ENCODE data around the gene PGS1. TPM values are rescaled to one million over a fixed set of nuclear protein-coding genes. Genes with fewer than 3 reads are reported as not detected.

Gene PGS1
- polyA plus RNA-seq, 2 donors: 13.9 to 14.2 TPM

- no peaks in the 10 kb centered on the region for H3K27me3 ChIP-seq (ENCODE audit: control insufficient read depth in 1 of 2, insufficient read depth in 2 of 2, low read length in 2 of 2)
- H3K9me3 ChIP-seq (ENCODE audit: control insufficient read depth in 2 of 2, insufficient read depth in 1 of 2, low read depth in 1 of 2, low read length in 1 of 2): no peaks in the 10 kb centered on the region
- no peak overlapping the region for H3K27ac ChIP-seq (ENCODE audit: low read depth in 2 of 2, low read length in 1 of 2)
- peaks cover 4 to 27% of the 10 kb centered on the region in 2 donors for H3K4me1 ChIP-seq (ENCODE audit: control insufficient read depth in 2 of 2, insufficient read depth in 2 of 2, low read length in 1 of 2)
- 83 to 84% methylated on average over 13 of the region's 13 CpGs for WGBS, 2 donors
- no peaks in the 10 kb centered on the region for H3K36me3 ChIP-seq (ENCODE audit: control insufficient read depth in 2 of 2, insufficient read depth in 2 of 2, low read length in 1 of 2)
- no peak overlapping the region for H3K4me3 ChIP-seq (ENCODE audit: low read depth in 1 of 2, low read length in 2 of 2)
These were observed 31.7 kb upstream of the PGS1 start for GRCh38 chr17:78346605-78347250.

DNA sequence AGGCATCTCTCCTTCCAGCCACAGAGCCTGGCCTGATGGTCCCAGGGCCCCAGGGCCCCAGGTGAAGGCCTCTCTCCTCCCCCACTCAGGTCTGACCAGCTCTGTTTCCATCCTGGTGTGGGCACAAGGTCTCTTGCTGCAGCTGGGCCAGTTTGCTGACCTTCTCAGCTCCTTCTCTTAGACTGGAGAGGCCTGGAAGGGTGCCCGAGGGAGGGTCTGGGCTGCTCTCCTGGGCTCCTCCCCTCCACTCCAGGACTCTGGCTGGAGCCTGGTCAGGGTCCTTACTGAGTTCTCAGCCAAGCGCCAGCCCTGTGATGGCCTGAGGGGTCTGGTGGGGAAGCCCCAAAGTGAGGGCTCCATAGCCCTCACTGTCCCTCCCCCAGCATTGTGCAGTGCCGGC, 31.0 kb upstream of the PGS1 start:
- Histone ChIP-seq H3K36me3 (ENCODE audit: control insufficient read depth in 2 of 2, insufficient read depth in 2 of 2, low read length in 1 of 2) (no peaks in the 10 kb centered on the region), H3K9me3 (ENCODE audit: control insufficient read depth in 2 of 2, insufficient read depth in 1 of 2, low read depth in 1 of 2, low read length in 1 of 2) (no peaks in the 10 kb centered on the region), H3K27me3 (ENCODE audit: control insufficient read depth in 1 of 2, insufficient read depth in 2 of 2, low read length in 2 of 2) (no peaks in the 10 kb centered on the region), H3K4me1 (ENCODE audit: control insufficient read depth in 2 of 2, insufficient read depth in 2 of 2, low read length in 1 of 2) (peaks cover 4 to 29% of the 10 kb centered on the region in 2 donors), H3K4me3 (ENCODE audit: low read depth in 1 of 2, low read length in 2 of 2) (no peak overlapping the region), H3K27ac (ENCODE audit: low read depth in 2 of 2, low read length in 1 of 2) (no peak overlapping the region)
- 89 to 90% methylated on average over 3 of the region's 3 CpGs for WGBS, 2 donors

DNA sequence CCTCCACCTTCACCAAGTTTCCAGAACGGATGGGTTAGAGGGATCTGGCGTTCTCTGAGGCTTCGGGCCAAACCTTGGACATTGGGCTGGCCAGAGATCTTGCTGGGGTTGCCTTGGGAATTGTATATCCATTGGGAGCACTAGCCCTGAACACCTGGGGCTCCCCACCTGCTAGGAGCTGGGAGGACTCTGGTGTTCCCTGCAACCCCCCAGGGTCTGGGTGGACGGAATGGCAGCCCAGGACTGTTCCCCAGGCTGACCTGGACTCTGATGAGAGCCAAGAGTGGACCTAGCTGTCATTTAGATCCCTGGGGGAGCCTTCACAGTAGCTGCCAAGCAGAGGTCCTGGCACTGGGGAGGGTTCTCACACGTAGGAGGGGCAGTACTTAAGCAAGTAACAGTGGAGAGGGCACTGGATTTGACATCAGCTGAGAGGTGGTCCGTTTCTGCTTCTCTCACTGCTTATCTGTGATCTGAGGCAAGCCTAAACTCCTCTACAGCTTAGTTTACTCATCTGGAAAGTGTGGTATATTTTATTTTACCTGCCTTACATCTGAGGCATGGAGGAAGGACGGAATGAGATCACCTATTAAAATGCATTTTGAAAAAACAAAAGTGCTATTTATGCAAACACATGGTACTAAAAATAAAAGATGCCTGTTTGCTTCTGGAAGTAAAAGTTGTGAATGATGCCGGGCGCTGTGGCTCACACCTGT, 30.2 kb upstream of the PGS1 start:
- H3K4me1 ChIP-seq (ENCODE audit: control insufficient read depth in 2 of 2, insufficient read depth in 2 of 2, low read length in 1 of 2): peaks cover 4 to 26% of the 10 kb centered on the region in 2 donors

GRCh38 chr17:78349891-78350642, 28.4 kb upstream of the PGS1 start:
- Histone ChIP-seq H3K27ac (ENCODE audit: low read depth in 2 of 2, low read length in 1 of 2) (no peak overlapping the region), H3K4me1 (ENCODE audit: control insufficient read depth in 2 of 2, insufficient read depth in 2 of 2, low read length in 1 of 2) (peaks cover 4 to 18% of the 10 kb centered on the region in 2 donors), H3K4me3 (ENCODE audit: low read depth in 1 of 2, low read length in 2 of 2) (no peak overlapping the region), H3K36me3 (ENCODE audit: control insufficient read depth in 2 of 2, insufficient read depth in 2 of 2, low read length in 1 of 2) (no peaks in the 10 kb centered on the region), H3K9me3 (ENCODE audit: control insufficient read depth in 2 of 2, insufficient read depth in 1 of 2, low read depth in 1 of 2, low read length in 1 of 2) (no peaks in the 10 kb centered on the region), H3K27me3 (ENCODE audit: control insufficient read depth in 1 of 2, insufficient read depth in 2 of 2, low read length in 2 of 2) (no peaks in the 10 kb centered on the region)
- WGBS, 2 donors: 69 to 75% methylated on average over 4 of the region's 4 CpGs

More for the DNA sequence above, 30.2 kb upstream of the PGS1 start:
- Histone ChIP-seq H3K27me3 (ENCODE audit: control insufficient read depth in 1 of 2, insufficient read depth in 2 of 2, low read length in 2 of 2) (no peaks in the 10 kb centered on the region), H3K36me3 (ENCODE audit: control insufficient read depth in 2 of 2, insufficient read depth in 2 of 2, low read length in 1 of 2) (no peaks in the 10 kb centered on the region), H3K27ac (ENCODE audit: low read depth in 2 of 2, low read length in 1 of 2) (no peak overlapping the region), H3K9me3 (ENCODE audit: control insufficient read depth in 2 of 2, insufficient read depth in 1 of 2, low read depth in 1 of 2, low read length in 1 of 2) (no peaks in the 10 kb centered on the region), H3K4me3 (ENCODE audit: low read depth in 1 of 2, low read length in 2 of 2) (no peak overlapping the region)
- WGBS, 2 donors: 81 to 84% methylated on average over 9 of the region's 9 CpGs

DNA sequence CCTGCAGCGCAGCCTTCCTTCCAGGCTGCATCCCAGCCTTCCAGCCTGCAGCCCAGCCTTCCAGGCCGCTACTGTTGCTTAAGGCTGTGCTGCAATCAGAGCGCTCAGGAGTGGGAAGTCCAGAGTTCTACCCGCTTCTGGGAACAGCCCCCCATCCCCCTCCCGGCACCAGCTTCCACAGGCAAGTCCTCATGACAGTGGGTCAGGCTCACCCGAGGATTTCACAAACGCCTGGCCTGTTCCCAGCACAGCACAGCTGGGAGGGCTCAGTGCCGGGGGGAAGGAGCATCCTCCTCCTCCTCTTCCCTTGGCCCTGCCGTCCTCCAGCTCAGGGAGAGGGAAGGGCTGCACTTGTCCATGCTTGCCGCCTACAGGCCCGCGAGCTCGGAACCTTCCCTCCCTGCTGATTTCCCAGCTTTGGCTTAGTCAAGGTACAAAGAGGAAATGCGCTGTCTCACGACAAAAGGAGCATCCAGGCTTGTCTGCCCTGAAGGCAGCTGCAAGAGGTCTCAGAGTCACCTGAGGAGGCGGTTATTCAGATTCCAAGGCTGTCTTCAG, 26.9 kb upstream of the PGS1 start:
- whole genome bisulfite sequencing, 2 donors: 19 to 31% methylated on average over 15 to 16 of the region's 16 CpGs
- Histone ChIP-seq H3K4me1 (ENCODE audit: control insufficient read depth in 2 of 2, insufficient read depth in 2 of 2, low read length in 1 of 2) (peaks cover 4 to 22% of the 10 kb centered on the region in 2 donors), H3K4me3 (ENCODE audit: low read depth in 1 of 2, low read length in 2 of 2) (no peak overlapping the region), H3K36me3 (ENCODE audit: control insufficient read depth in 2 of 2, insufficient read depth in 2 of 2, low read length in 1 of 2) (no peaks in the 10 kb centered on the region), H3K27me3 (ENCODE audit: control insufficient read depth in 1 of 2, insufficient read depth in 2 of 2, low read length in 2 of 2) (no peaks in the 10 kb centered on the region), H3K27ac (ENCODE audit: low read depth in 2 of 2, low read length in 1 of 2) (peak overlapping the region; percentile 75 to 91), H3K9me3 (ENCODE audit: control insufficient read depth in 2 of 2, insufficient read depth in 1 of 2, low read depth in 1 of 2, low read length in 1 of 2) (no peaks in the 10 kb centered on the region)

DNA sequence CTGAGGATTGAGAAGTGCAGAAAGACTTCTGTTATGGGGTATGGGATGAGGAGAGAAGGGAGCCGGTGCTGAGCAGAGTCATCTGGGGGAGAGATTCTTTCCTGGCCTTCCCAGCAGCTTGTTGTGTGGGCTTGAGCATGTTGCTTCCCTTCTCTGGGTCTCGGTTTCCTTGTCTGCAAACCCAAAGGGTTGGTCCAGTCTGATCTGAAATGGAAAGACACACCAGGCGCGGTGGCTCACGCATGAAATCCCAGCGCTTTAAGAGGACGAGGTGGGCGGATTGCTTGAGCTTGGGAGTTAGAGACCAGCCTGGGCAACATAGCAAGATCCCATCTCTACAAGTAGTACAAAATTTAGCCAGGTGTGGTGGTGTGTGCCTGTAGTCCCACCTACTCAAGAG, 24.6 kb upstream of the PGS1 start:
- H3K9me3 ChIP-seq (ENCODE audit: control insufficient read depth in 2 of 2, insufficient read depth in 1 of 2, low read depth in 1 of 2, low read length in 1 of 2): no peaks in the 10 kb centered on the region
- H3K4me3 ChIP-seq (ENCODE audit: low read depth in 1 of 2, low read length in 2 of 2): no peak overlapping the region

GRCh38 chr17:78355045-78355641, 23.3 kb upstream of the PGS1 start:
- H3K4me3 ChIP-seq (ENCODE audit: low read depth in 1 of 2, low read length in 2 of 2): no peak overlapping the region
- WGBS, 2 donors: 72 to 80% methylated on average over 9 of the region's 9 CpGs
- H3K36me3 ChIP-seq (ENCODE audit: control insufficient read depth in 2 of 2, insufficient read depth in 2 of 2, low read length in 1 of 2): peaks cover 2 to 3% of the 10 kb centered on the region in 2 donors
- no peaks in the 10 kb centered on the region for H3K27me3 ChIP-seq (ENCODE audit: control insufficient read depth in 1 of 2, insufficient read depth in 2 of 2, low read length in 2 of 2)
- H3K4me1 ChIP-seq (ENCODE audit: control insufficient read depth in 2 of 2, insufficient read depth in 2 of 2, low read length in 1 of 2): peaks cover 2 to 37% of the 10 kb centered on the region in 2 donors
- peak overlapping the region in 1 of 2 donors; percentile 6 for H3K27ac ChIP-seq (ENCODE audit: low read depth in 2 of 2, low read length in 1 of 2)
- no peaks in the 10 kb centered on the region for H3K9me3 ChIP-seq (ENCODE audit: control insufficient read depth in 2 of 2, insufficient read depth in 1 of 2, low read depth in 1 of 2, low read length in 1 of 2)

More for the DNA sequence above, 24.6 kb upstream of the PGS1 start:
- Histone ChIP-seq H3K4me1 (ENCODE audit: control insufficient read depth in 2 of 2, insufficient read depth in 2 of 2, low read length in 1 of 2) (peaks cover 2 to 36% of the 10 kb centered on the region in 2 donors), H3K27ac (ENCODE audit: low read depth in 2 of 2, low read length in 1 of 2) (peak overlapping the region; percentile 75 to 83), H3K36me3 (ENCODE audit: control insufficient read depth in 2 of 2, insufficient read depth in 2 of 2, low read length in 1 of 2) (peaks cover 2 to 3% of the 10 kb centered on the region in 2 donors), H3K27me3 (ENCODE audit: control insufficient read depth in 1 of 2, insufficient read depth in 2 of 2, low read length in 2 of 2) (no peaks in the 10 kb centered on the region)
- WGBS, 2 donors: 91 to 92% methylated on average over 8 of the region's 8 CpGs

DNA sequence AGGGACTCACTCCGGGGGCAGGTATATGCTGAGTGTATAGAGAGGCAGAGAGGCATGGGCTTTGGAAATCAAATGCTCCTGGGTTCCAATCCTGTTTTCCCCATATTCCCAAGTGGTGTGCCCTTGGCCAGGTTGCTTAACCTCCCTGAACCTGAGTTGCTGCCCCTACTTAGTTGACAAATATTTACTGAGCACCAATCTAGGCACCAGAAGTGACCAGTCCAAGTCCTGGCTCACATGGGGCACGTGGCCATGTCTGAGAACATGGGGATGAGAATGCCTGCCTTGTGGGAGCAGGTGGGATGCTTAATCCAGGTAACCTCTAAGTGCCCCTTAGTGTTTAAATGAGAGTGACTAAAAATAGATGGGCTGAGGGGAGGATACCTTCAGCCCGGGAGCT, 22.7 kb upstream of the PGS1 start:
- H3K27ac ChIP-seq (ENCODE audit: low read depth in 2 of 2, low read length in 1 of 2): peak overlapping the region in 1 of 2 donors; percentile 22
- H3K9me3 ChIP-seq (ENCODE audit: control insufficient read depth in 2 of 2, insufficient read depth in 1 of 2, low read depth in 1 of 2, low read length in 1 of 2): no peaks in the 10 kb centered on the region
- H3K4me1 ChIP-seq (ENCODE audit: control insufficient read depth in 2 of 2, insufficient read depth in 2 of 2, low read length in 1 of 2): peaks cover 2 to 37% of the 10 kb centered on the region in 2 donors
- no peak overlapping the region for H3K4me3 ChIP-seq (ENCODE audit: low read depth in 1 of 2, low read length in 2 of 2)
- whole genome bisulfite sequencing, 2 donors: 68 to 69% methylated on average over 3 of the region's 3 CpGs
- peaks cover 2 to 3% of the 10 kb centered on the region in 2 donors for H3K36me3 ChIP-seq (ENCODE audit: control insufficient read depth in 2 of 2, insufficient read depth in 2 of 2, low read length in 1 of 2)
- no peaks in the 10 kb centered on the region for H3K27me3 ChIP-seq (ENCODE audit: control insufficient read depth in 1 of 2, insufficient read depth in 2 of 2, low read length in 2 of 2)

DNA sequence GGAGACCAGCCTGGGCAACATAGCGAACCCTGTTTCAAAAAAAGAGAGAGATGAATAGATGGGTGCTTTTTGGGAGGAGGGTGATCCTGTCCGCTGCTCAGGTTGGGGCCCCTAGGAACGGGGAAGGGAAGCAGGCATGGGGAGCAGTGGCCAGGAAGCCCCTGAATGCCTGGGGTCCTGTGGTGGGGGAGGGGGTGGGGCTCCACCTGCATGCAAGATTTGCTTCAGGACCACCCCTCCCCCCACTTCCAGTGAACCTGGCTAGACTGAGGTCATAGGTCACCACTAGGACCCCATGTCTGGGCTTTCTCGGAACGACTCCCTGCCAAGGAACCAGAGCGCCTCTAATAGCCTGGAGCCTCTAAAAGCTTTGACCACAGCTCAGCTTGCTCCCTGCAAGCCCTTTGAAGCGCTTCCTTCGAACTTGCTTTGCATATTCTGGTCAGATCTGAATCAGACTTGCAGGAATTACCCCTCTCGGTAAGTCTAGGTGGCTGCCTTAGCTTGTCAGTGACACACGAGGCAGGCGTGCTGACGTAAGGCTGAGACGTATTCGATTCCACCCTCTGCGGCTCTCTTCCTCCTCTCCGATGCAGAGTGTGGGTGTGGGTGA, 22.2 kb upstream of the PGS1 start:
- 36% methylated on average over 15 to 16 of the region's 16 CpGs for WGBS, 2 donors
- Histone ChIP-seq H3K4me3 (ENCODE audit: low read depth in 1 of 2, low read length in 2 of 2) (peak overlapping the region in 1 of 2 donors; percentile 8), H3K4me1 (ENCODE audit: control insufficient read depth in 2 of 2, insufficient read depth in 2 of 2, low read length in 1 of 2) (peaks cover 2 to 37% of the 10 kb centered on the region in 2 donors), H3K27ac (ENCODE audit: low read depth in 2 of 2, low read length in 1 of 2) (peak overlapping the region; percentile 53 to 60), H3K36me3 (ENCODE audit: control insufficient read depth in 2 of 2, insufficient read depth in 2 of 2, low read length in 1 of 2) (peaks cover 2 to 3% of the 10 kb centered on the region in 2 donors), H3K9me3 (ENCODE audit: control insufficient read depth in 2 of 2, insufficient read depth in 1 of 2, low read depth in 1 of 2, low read length in 1 of 2) (no peaks in the 10 kb centered on the region), H3K27me3 (ENCODE audit: control insufficient read depth in 1 of 2, insufficient read depth in 2 of 2, low read length in 2 of 2) (no peaks in the 10 kb centered on the region)

All from esophagus (tissue), 2 donors.